ENCODE data around the gene CATSPERB. TPM values are rescaled to one million over a fixed set of nuclear protein-coding genes. Genes with fewer than 3 reads are reported as not detected.

CATSPERB gene
- total and polyA plus RNA-seq, 9 of the 15 experiments (the other 6 are each of a cell fraction or from before 2014, with no cell fraction given) = 0.05 to 1.4 (median 0.89) TPM

DNA sequence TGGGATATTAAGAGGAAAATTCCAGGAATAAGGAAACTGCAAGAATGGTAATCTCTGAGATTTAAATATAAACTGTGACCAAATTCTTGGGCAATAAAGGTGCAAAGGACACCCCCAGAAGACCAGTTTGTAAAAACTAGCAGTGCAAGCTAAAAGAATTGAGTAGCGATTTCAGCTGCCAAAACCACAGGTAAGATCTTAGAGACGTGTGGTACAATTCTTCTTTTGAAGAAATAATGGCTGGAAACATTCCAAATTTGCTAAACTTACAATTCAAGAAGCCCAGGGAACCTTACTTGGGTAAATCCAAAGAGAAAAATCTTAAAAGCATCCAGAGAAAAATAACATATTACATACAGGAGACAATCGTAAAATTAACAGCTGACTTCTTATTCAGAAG lies 12.0 kb downstream of the CATSPERB start:
- in situ Hi-C loops (cut with MboI) = no loop called here
- Histone ChIP-seq H3K79me2 (ENCODE audit: control insufficient read depth, insufficient read depth, low read length) (no peaks in the 10 kb centered on the region), H3K27me3 (ENCODE audit: control insufficient read depth in 2 of 2, insufficient read depth in 2 of 2, low read length in 2 of 2) (no peaks in the 10 kb centered on the region), H3K4me3 (no peak overlapping the region), H3K36me3 (ENCODE audit: control insufficient read depth, insufficient read depth, low read length) (no peaks in the 10 kb centered on the region), H3K9me1 (ENCODE audit: control insufficient read depth, insufficient read depth, low read length) (no peaks in the 10 kb centered on the region), H4K20me1 (replicated peaks; ENCODE audit: control insufficient read depth, insufficient read depth, low read length) (no peaks in the 10 kb centered on the region), H3K9ac (ENCODE audit: insufficient read depth in 1 of 2, low read depth in 2 of 2, low read length in 2 of 2) (no peak overlapping the region), H3K9me3 (replicated peaks; ENCODE audit: control insufficient read depth, insufficient read depth, low read depth, low read length) (no peaks in the 10 kb centered on the region), H3K4me2 (ENCODE audit: insufficient read depth, low read length) (no peak overlapping the region), H3K4me1 (replicated peaks in 1 of 2; ENCODE audit: control insufficient read depth in 2 of 2, insufficient read depth in 2 of 2, low read length in 2 of 2) (no peaks in the 10 kb centered on the region), H3K27ac (ENCODE audit: extremely low read depth, low read depth, low read length) (no peak overlapping the region), H2AFZ (ENCODE audit: low read depth, low read length) (no peak overlapping the region)
- WGBS (ENCODE audit: insufficient coverage, low coverage, missing lambda C conversion rate) = 12% methylated on average over 3 of the region's 3 CpGs
- BruUV-seq (replicated peaks) = no TSS peak
- DNase-seq (ENCODE audit: extremely low read depth in 1 of 4, low spot score in 3 of 4) (no peak), ATAC-seq (no peak), FAIRE-seq (no peak)
- intact Hi-C loops (cut with micrococcal nuclease) = no loop called here
- ChIA-PET CTCF (ENCODE audit: low intra/inter-chr PET ratio) (no interaction called here), POLR2A (no interaction called here)
- TF ChIP-seq SRSF3 (IDR thresholded peaks at IDR 0.05; ENCODE audit: insufficient read depth, low read length) = no peak
- TF ChIP-seq HCFC1 (IDR thresholded peaks at IDR 0.05; ENCODE audit: low read depth, low read length) = no peak
- TF ChIP-seq, protein P1, sequence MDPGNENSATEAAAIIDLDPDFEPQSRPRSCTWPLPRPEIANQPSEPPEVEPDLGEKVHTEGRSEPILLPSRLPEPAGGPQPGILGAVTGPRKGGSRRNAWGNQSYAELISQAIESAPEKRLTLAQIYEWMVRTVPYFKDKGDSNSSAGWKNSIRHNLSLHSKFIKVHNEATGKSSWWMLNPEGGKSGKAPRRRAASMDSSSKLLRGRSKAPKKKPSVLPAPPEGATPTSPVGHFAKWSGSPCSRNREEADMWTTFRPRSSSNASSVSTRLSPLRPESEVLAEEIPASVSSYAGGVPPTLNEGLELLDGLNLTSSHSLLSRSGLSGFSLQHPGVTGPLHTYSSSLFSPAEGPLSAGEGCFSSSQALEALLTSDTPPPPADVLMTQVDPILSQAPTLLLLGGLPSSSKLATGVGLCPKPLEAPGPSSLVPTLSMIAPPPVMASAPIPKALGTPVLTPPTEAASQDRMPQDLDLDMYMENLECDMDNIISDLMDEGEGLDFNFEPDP (CRISPR knock-in tag; IDR thresholded peaks at IDR 0.05) = no peak
- no peak for TF ChIP-seq TFE3 (CRISPR knock-in tag; IDR thresholded peaks at IDR 0.05)
- TF ChIP-seq, protein P2, sequence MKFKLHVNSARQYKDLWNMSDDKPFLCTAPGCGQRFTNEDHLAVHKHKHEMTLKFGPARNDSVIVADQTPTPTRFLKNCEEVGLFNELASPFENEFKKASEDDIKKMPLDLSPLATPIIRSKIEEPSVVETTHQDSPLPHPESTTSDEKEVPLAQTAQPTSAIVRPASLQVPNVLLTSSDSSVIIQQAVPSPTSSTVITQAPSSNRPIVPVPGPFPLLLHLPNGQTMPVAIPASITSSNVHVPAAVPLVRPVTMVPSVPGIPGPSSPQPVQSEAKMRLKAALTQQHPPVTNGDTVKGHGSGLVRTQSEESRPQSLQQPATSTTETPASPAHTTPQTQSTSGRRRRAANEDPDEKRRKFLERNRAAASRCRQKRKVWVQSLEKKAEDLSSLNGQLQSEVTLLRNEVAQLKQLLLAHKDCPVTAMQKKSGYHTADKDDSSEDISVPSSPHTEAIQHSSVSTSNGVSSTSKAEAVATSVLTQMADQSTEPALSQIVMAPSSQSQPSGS (CRISPR knock-in tag; IDR thresholded peaks at IDR 0.05) = no peak
- TF ChIP-seq SUPT5H (IDR thresholded peaks at IDR 0.05) = no peak
- TF ChIP-seq PHB2 (IDR thresholded peaks at IDR 0.05; ENCODE audit: low read depth) = no peak
- no peak for TF ChIP-seq XRCC5 (IDR thresholded peaks at IDR 0.05; ENCODE audit: low read depth, low read length)
- no peak for TF ChIP-seq ZNF384 (IDR thresholded peaks at IDR 0.05; ENCODE audit: low read depth, low read length)
- TF ChIP-seq SP1 (CRISPR knock-in tag; IDR thresholded peaks at IDR 0.05) = no peak
- no peak for TF ChIP-seq MYNN (IDR thresholded peaks at IDR 0.05)
- no peak for TF ChIP-seq MYNN (CRISPR knock-in tag; IDR thresholded peaks at IDR 0.05)
- TF ChIP-seq SOX6 (IDR thresholded peaks at IDR 0.05) = no peak
- TF ChIP-seq, protein P3, sequence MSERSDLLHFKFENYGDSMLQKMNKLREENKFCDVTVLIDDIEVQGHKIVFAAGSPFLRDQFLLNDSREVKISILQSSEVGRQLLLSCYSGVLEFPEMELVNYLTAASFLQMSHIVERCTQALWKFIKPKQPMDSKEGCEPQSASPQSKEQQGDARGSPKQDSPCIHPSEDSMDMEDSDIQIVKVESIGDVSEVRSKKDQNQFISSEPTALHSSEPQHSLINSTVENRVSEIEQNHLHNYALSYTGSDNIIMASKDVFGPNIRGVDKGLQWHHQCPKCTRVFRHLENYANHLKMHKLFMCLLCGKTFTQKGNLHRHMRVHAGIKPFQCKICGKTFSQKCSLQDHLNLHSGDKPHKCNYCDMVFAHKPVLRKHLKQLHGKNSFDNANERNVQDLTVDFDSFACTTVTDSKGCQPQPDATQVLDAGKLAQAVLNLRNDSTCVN (CRISPR knock-in tag; IDR thresholded peaks at IDR 0.05) = no peak
- TF ChIP-seq COPS2 (conservative IDR thresholded peaks at IDR 0.05) = no peak
- TF ChIP-seq, protein P4, sequence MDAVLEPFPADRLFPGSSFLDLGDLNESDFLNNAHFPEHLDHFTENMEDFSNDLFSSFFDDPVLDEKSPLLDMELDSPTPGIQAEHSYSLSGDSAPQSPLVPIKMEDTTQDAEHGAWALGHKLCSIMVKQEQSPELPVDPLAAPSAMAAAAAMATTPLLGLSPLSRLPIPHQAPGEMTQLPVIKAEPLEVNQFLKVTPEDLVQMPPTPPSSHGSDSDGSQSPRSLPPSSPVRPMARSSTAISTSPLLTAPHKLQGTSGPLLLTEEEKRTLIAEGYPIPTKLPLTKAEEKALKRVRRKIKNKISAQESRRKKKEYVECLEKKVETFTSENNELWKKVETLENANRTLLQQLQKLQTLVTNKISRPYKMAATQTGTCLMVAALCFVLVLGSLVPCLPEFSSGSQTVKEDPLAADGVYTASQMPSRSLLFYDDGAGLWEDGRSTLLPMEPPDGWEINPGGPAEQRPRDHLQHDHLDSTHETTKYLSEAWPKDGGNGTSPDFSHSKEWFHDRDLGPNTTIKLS (IDR thresholded peaks at IDR 0.05; ENCODE audit: borderline replicate concordance, low read depth) = no peak
- no peak for TF ChIP-seq SMAD3 (CRISPR knock-in tag; conservative IDR thresholded peaks at IDR 0.05)
- TF ChIP-seq TAF7 (tag; IDR thresholded peaks at IDR 0.05) = no peak
- no peak for TF ChIP-seq TRIM24 (IDR thresholded peaks at IDR 0.05)
